Uterus (tissue), 4 donors: ENCODE data around the gene CDC5L. TPM values are rescaled to one million over a fixed set of nuclear protein-coding genes. Genes with fewer than 3 reads are reported as not detected.

Source experiments
- DNase-seq, 2 donors: peaks; one replicate each; pipeline ENCODE4 v3.0.0-alpha.2; 2019 to 2020
- H3K27ac ChIP-seq, 2 donors: fragments of 200-600 bp; sonication (generic); 1 replicate in 1 of 2; 2 replicates in 1 of 2; pipeline ENCODE4 v1.5.1; 2016 to 2018
- H3K27me3 ChIP-seq, 2 donors: fragments of 200-600 bp; sonication (generic); one replicate each; pipeline ENCODE4 v1.5.1; 2018 to 2019; ENCODE audit warnings: control low read depth in 1 of 2
- H3K36me3 ChIP-seq, 2 donors: fragments of 200-600 bp; sonication (generic); one replicate each; pipeline ENCODE4 v1.5.1; 2019; ENCODE audit warnings: control low read depth in 1 of 2
- H3K4me1 ChIP-seq, 2 donors: fragments of 200-600 bp; sonication (generic); one replicate each; pipeline ENCODE4 v1.5.1; 2018 to 2019; ENCODE audit warnings: control low read depth in 1 of 2
- H3K4me3 ChIP-seq, 2 donors: fragments of 200-600 bp; sonication (generic); 1 replicate in 1 of 2; 2 replicates in 1 of 2; pipeline ENCODE4 v1.5.1; 2018 to 2019; ENCODE audit warnings: mild to moderate bottlenecking in 1 of 2
- H3K9me3 ChIP-seq, 2 donors: fragments of 200-600 bp; sonication (generic); one replicate each; pipeline ENCODE4 v1.5.1; 2019; ENCODE audit warnings: control low read depth in 1 of 2
- POLR2A ChIP-seq, 2 donors: fragments of 450-650 bp; IDR thresholded peaks; one replicate each; pipeline ENCODE4 v1.6.1; 2016; ENCODE audit warnings: antibody characterized with exemption in 2 of 2, mild to moderate bottlenecking in 1 of 2, moderate library complexity in 1 of 2
- intact Hi-C: fragments of 100-400 bp; cut with DNase I; formaldehyde crosslinking; loops from one replicate; pipeline ENCODE4 v1.15.1; 2023; ENCODE audit warnings: low total_unique reads
- total RNA-seq, 4 donors: library from RNA; depleted of rRNA in 3 of 4; stranded (reverse); fragments of >200 nt in 3 of 4; gene quantifications; one replicate each; pipeline versions ENCODE4 v1.1.0 to v1.2.4, GENCODE V29; 2014 to 2023
- TF ChIP-seq, protein P1 (sequence below), 4 experiments: fragments of 200-600 bp in 2 of 4; fragments of 450-650 bp in 2 of 4; sonication (generic) in 2 of 4; IDR thresholded peaks; one replicate each; pipeline ENCODE4 v1.5.1; 2016 to 2019; ENCODE audit warnings: antibody characterized with exemption in 4 of 4, mild to moderate bottlenecking in 2 of 4, moderate library complexity in 1 of 4
- donor health status: DM: yes; HTN: yes; CAD: no.

CDC5L gene
- total RNA-seq, 4 donors from 2014 or later, result 8.7 to 42.0 (median 20.0) TPM

DNA sequence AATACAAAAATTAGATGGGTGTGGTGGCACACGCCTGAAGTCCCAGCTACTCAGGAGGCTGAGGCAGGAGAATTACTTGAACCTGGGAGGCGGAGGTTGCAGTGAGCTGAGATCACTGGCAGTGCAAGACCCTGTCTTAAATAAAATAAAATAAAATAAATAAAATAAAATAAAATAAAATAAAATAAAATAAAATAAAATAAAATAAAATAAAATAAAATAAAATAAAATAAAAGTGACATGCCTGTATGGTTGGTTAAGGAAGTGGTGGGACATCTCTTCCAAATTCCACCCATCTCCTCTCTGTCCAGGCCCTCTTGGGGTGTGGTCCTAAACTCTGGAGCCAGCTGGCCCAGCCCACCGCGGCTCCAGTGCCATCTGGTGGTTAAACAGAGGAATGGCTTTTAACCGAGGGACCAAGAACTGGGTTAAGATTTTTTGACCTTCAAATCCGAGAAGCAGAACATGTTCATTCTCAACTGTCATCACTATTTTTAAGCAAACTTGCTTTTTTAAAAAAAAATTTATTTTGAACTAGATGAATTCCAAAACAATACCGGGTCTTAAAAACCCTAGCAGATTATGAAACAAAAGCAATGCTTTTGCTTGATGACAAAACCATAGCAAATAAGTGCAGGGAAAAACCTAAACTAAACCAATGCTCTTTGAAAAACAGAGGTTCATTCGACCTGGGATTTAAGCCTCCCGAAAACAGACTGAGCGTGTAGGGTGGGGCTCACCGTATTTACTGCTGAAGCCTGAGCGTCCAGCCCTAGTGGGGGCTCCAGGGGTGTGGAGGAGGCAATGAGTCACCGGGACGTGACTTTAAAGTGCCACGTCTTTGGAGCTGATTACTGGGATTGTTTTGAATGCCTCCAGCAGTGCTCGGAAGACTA lies 68.8 kb downstream of the CDC5L start:
- H3K27me3 ChIP-seq, result no peaks in the 10 kb centered on the region
- no peak overlapping the region for H3K27ac ChIP-seq
- H3K9me3 ChIP-seq, result no peaks in the 10 kb centered on the region
- intact Hi-C loops, result no loop called here
- no peaks in the 10 kb centered on the region for H3K36me3 ChIP-seq
- H3K4me3 ChIP-seq, result no peak overlapping the region
- H3K4me1 ChIP-seq, result peaks cover 0 to 5% of the 10 kb centered on the region in 2 donors
- TF ChIP-seq, protein P1, sequence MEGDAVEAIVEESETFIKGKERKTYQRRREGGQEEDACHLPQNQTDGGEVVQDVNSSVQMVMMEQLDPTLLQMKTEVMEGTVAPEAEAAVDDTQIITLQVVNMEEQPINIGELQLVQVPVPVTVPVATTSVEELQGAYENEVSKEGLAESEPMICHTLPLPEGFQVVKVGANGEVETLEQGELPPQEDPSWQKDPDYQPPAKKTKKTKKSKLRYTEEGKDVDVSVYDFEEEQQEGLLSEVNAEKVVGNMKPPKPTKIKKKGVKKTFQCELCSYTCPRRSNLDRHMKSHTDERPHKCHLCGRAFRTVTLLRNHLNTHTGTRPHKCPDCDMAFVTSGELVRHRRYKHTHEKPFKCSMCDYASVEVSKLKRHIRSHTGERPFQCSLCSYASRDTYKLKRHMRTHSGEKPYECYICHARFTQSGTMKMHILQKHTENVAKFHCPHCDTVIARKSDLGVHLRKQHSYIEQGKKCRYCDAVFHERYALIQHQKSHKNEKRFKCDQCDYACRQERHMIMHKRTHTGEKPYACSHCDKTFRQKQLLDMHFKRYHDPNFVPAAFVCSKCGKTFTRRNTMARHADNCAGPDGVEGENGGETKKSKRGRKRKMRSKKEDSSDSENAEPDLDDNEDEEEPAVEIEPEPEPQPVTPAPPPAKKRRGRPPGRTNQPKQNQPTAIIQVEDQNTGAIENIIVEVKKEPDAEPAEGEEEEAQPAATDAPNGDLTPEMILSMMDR (IDR thresholded peaks at IDR 0.05), result peak; percentile 51 to 69 (median 55)
- no peak for TF ChIP-seq POLR2A (IDR thresholded peaks at IDR 0.05)
- no peak for DNase-seq

DNA sequence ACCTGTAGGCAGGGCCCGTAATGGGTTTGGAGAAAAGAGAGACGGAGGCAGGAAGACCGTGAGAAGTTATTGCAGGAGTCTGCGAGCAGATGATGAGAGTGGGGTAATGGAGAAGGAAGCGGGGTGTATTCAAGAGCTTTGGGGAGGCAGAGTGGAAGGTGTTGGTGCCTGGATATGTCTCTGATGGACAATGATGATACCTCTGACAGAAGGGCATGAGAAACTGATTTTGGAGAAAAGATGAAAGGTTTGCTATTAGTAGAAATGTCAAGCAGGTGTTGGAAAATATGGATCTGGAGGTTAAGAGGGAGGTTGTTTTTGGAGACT lies 69.4 kb downstream of the CDC5L start:
- Histone ChIP-seq H3K36me3 (no peaks in the 10 kb centered on the region), H3K4me1 (peaks cover 0 to 5% of the 10 kb centered on the region in 2 donors), H3K4me3 (no peak overlapping the region), H3K9me3 (no peaks in the 10 kb centered on the region), H3K27me3 (no peaks in the 10 kb centered on the region), H3K27ac (no peak overlapping the region)
- intact Hi-C loops, result no loop called here
- TF ChIP-seq POLR2A (IDR thresholded peaks at IDR 0.05), result no peak
- TF ChIP-seq, protein P1 (IDR thresholded peaks at IDR 0.05), result no peak
- no peak for DNase-seq

DNA sequence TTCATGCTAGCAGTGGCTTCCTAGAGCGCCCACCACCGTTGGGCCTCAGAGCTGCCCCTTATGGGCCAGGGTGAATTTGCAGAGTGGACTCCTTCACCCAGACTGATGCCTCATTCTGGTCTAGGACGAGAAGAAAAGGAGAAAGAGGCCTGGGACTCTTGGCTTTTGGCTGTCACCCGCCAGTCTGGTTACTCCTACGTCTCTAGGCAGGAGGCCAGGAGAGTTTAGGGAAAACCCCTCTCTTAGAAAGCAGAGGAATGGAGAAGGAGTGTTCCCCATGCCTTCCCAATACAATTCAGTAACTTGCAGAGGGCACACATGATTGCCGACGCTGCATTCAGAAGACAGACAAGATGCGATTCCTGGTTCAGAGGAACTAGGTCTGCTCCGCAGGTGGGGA lies 70.1 kb downstream of the CDC5L start:
- no peak overlapping the region for H3K4me3 ChIP-seq
- H3K4me1 ChIP-seq, result peaks cover 0 to 5% of the 10 kb centered on the region in 2 donors
- intact Hi-C loops, result no loop called here

DNA sequence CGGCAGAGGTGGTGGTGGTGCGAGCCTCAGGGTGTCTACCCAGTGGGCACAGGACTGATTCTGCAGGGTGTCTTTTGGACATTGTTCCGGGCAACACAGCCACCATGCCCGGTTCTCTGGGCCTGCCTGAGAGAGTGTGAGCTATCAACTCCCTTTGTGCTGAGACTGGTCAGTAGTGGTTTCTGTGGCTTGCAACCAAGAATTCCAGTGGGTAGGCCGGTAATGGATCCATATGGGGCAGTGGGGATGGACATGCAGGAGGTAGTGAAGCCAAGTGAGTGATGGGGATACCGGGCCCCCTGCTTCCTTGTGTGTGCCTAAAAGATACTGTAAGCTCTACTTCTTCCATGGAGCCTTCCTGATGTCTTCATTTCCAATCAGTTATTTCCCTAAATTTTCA lies 71.0 kb downstream of the CDC5L start:
- H3K4me3 ChIP-seq, result no peak overlapping the region
- no peaks in the 10 kb centered on the region for H3K9me3 ChIP-seq
- no peak for DNase-seq
- no peaks in the 10 kb centered on the region for H3K36me3 ChIP-seq
- peaks cover 0 to 5% of the 10 kb centered on the region in 2 donors for H3K4me1 ChIP-seq
- intact Hi-C loops, result no loop called here
- H3K27me3 ChIP-seq, result no peaks in the 10 kb centered on the region
- TF ChIP-seq, protein P1 (IDR thresholded peaks at IDR 0.05), result no peak
- no peak for TF ChIP-seq POLR2A (IDR thresholded peaks at IDR 0.05)
- H3K27ac ChIP-seq, result no peak overlapping the region

More for the DNA sequence above, 70.1 kb downstream of the CDC5L start:
- TF ChIP-seq, protein P1 (IDR thresholded peaks at IDR 0.05), result no peak
- TF ChIP-seq POLR2A (IDR thresholded peaks at IDR 0.05), result no peak
- Histone ChIP-seq H3K27me3 (no peaks in the 10 kb centered on the region), H3K36me3 (no peaks in the 10 kb centered on the region), H3K9me3 (no peaks in the 10 kb centered on the region), H3K27ac (no peak overlapping the region)
- DNase-seq, result no peak

- no peaks in the 10 kb centered on the region for H3K4me1 ChIP-seq
- TF ChIP-seq POLR2A (IDR thresholded peaks at IDR 0.05), result no peak
- TF ChIP-seq, protein P1 (IDR thresholded peaks at IDR 0.05), result no peak
- intact Hi-C loops, result loop anchor here (5.0 kb wide), 1 partner anchor 1470 kb away; no protein-coding TSS in a partner anchor
- no peak overlapping the region for H3K27ac ChIP-seq
- no peak for DNase-seq
- H3K4me3 ChIP-seq, result no peak overlapping the region
- H3K27me3 ChIP-seq, result no peaks in the 10 kb centered on the region
- no peaks in the 10 kb centered on the region for H3K36me3 ChIP-seq
- H3K9me3 ChIP-seq, result no peaks in the 10 kb centered on the region
Measured at GRCh38 chr6:44462335-44462734, 74.8 kb downstream of the CDC5L start.
